BJ (cell line): ENCODE measurements around the gene TIAL1. TPM values are rescaled to one million over a fixed set of nuclear protein-coding genes. Genes with fewer than 3 reads are reported as not detected.
A peak's percentile ranks its signal among the peaks of the same experiment; 100 is the strongest.
"Not testable (repeated sequence)": the region's sequence is repeated elsewhere in the genome, so short reads cannot be mapped to it uniquely, and the experiment has no call there.

Source experiments
- CTCF ChIA-PET: fragments of 350-600 bp; formaldehyde crosslinking; extraction: SDS; loops from one replicate; lab custom pipeline; 2021; ENCODE audit warnings: antibody characterized with exemption, inconsistent platforms; lab: Yijun Ruan, JAX
- POLR2A ChIA-PET: fragments of 300-600 bp; sonication (Branson Sonifier 250); formaldehyde crosslinking; extraction: SDS; loops from one replicate; lab custom pipeline; 2021; ENCODE audit warnings: antibody characterized with exemption; lab: Charles Lee
- DNase-seq: peaks from one replicate; pipeline ENCODE4 v3.0.0-alpha.2; 2011; ENCODE audit warnings: low read depth
- H3K27me3 ChIP-seq: 2 replicates; pipeline ENCODE4 v1.6.0; 2011; ENCODE audit warnings: low read length; ENCODE audit not compliant: control insufficient read depth, insufficient read depth
- H3K36me3 ChIP-seq: 2 replicates; pipeline ENCODE4 v1.5.1; 2011; ENCODE audit warnings: low read length; ENCODE audit not compliant: control insufficient read depth, insufficient read depth
- H3K4me3 ChIP-seq: 2 replicates; pipeline ENCODE4 v1.5.1; 2011; ENCODE audit warnings: low read depth, mild to moderate bottlenecking, control low read depth, low read length
- CTCF ChIP-seq: IDR thresholded peaks from 2 replicates; pipeline ENCODE4 v1.5.1; 2011; ENCODE audit warnings: low read depth, mild to moderate bottlenecking, control low read depth, inconsistent platforms, low read length, moderate library complexity; ENCODE audit not compliant: insufficient read depth
- polyA plus RNA-seq: library from polyadenylated mRNA; depleted of rRNA; stranded (reverse); fragments of >200 nt; gene quantifications from 2 replicates; pipeline ENCODE4 v1.2.3, GENCODE V29; 2011

Gene TIAL1
- polyA plus RNA-seq, 1 experiment, result 39.9 TPM

DNA sequence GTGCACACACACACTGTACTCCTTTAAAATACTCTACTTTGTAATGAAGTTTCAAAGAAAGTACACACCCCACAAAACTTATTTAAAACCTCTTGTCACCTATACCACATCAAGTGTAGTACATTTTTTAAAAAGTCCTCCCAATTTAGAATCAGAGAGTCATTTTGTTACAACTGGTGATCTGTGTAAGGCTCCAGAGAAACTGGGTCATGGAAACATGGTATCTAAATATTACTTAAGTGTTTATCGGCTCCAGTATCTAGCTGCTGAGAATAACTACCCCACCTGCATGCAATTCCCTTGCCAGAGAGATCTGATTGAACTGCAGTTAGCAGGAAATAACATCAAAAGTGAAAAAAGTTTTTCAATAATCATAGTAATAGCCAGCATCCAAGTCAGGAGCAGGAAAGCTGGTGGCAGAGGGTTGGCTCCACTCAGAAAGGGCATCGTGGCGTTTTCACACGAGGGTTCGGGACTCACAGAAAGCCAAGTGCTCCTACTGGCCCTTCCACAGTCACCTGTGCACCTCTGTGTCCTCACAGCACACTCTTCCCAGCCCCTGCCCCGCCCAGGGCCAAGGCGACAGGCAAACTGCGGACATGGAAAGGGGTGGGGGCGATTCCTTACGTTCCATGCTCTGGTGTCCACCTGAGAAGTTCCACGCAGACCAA is 60.8 kb downstream of the TIAL1 start:
- TF ChIP-seq CTCF, result no peak
- no peak for DNase-seq
- ChIA-PET CTCF (no interaction called here), POLR2A (no interaction called here)
- Histone ChIP-seq H3K27me3 (no peaks in the 10 kb centered on the region), H3K4me3 (no peak overlapping the region), H3K36me3 (peaks cover 1% of the 10 kb centered on the region; the same call in 1 of the 2 replicates)

GRCh38 chr10:119535305-119535704 is 61.5 kb downstream of the TIAL1 start:
- Histone ChIP-seq H3K36me3 (peaks cover 1% of the 10 kb centered on the region; the same call in 1 of the 2 replicates), H3K27me3 (no peaks in the 10 kb centered on the region), H3K4me3 (no peak overlapping the region)
- TF ChIP-seq CTCF, result no peak
- DNase-seq, result no peak
- CTCF ChIA-PET, result no interaction called here
- POLR2A ChIA-PET, result no interaction called here

DNA sequence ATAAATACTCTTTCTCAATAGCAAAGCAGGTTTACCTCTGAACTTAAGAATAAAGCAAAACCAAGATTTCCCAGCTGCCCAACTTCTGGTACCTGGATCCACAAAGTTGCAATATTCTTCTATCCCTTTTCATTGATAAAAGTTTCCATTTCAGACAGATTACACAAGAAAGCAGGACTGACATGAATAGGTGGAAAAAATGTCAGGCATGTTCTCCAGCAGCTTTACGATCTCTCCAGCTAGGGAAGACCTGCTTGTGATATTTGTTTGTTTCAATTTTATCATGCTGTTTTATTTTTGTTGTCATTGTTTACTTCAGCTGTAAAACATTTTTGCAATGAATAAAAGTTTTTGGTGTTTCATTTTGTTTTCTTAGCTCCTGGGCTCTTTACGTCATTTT is 63.3 kb downstream of the TIAL1 start:
- CTCF ChIA-PET, result interaction anchor here (0.6 to 1.6 kb wide), 5 partner anchors 9 to 550 kb away, joined by 3 to 5 read pairs (median 4); partner anchors contain the start of genes GRK5 and RGS10
- no peak for TF ChIP-seq CTCF
- Histone ChIP-seq H3K27me3 (no peaks in the 10 kb centered on the region), H3K36me3 (peaks cover 1% of the 10 kb centered on the region; the same call in 1 of the 2 replicates), H3K4me3 (no peak overlapping the region)
- no peak for DNase-seq
- POLR2A ChIA-PET, result no interaction called here

DNA sequence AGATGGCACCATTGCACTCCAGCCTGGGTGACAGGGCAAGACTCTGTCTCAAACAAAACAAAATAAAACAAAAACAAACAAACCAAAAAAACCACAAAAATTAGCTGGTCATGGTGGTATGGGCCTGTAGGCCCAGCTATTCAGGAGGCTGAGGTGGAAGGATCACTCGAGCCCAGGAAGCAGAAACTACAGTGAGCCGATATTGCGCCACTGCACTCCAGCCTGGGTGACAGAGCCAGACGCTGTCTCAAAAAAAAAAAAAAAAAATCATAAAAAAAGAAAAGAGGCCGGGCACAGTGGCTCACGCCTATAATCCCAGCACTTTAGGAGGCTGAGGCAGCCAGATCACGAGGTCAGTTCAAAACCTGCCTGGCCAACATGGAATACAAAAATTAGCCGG is 64.0 kb downstream of the TIAL1 start:
- DNase-seq, H3K36me3 ChIP-seq, POLR2A ChIA-PET, H3K4me3 ChIP-seq, H3K27me3 ChIP-seq: not testable (repeated sequence)
- CTCF ChIA-PET, result interaction anchor here (1.3 to 1.6 kb wide), 2 partner anchors 10 to 333 kb away, joined by 4 to 5 read pairs; partner anchors contain the start of gene RGS10

GRCh38 chr10:119532251-119532650 is 64.5 kb downstream of the TIAL1 start:
- CTCF ChIA-PET, result interaction anchor here (1.3 kb wide), 1 partner anchor 10 kb away, joined by 4 read pairs; the partner anchor contains the start of gene RGS10
- DNase-seq, POLR2A ChIA-PET, H3K36me3 ChIP-seq, H3K4me3 ChIP-seq, H3K27me3 ChIP-seq: not testable (repeated sequence)

DNA sequence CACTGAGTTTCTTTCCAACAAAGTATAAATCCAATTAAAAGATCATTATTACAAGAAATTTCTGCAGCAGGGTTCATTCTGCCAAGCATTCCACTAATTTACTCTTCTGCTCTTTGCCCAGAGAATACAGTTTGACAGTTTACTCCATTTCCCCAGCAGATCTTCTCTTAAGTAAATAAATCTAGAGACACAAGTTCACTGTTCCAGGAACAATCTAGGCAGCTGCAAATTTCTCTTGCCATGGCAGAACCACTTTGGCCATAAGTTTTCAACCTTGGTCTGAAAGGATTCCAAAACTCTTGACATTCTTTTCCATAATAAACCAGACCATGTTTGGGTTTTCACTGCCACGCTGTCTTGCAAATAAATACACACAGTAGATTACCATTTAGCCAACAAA is 65.7 kb downstream of the TIAL1 start:
- DNase-seq, result no peak
- ChIA-PET POLR2A (no interaction called here), CTCF (interaction anchor here (0.6 to 2.5 kb wide), 4 partner anchors 12 to 332 kb away, joined by 3 to 7 read pairs (median 5); partner anchors contain the start of gene RGS10)
- peaks cover under 1% of the 10 kb centered on the region; the same call in 1 of the 2 replicates for H3K36me3 ChIP-seq
- H3K27me3 ChIP-seq, result no peaks in the 10 kb centered on the region
- TF ChIP-seq CTCF, result no peak
- H3K4me3 ChIP-seq, result no peak overlapping the region

DNA sequence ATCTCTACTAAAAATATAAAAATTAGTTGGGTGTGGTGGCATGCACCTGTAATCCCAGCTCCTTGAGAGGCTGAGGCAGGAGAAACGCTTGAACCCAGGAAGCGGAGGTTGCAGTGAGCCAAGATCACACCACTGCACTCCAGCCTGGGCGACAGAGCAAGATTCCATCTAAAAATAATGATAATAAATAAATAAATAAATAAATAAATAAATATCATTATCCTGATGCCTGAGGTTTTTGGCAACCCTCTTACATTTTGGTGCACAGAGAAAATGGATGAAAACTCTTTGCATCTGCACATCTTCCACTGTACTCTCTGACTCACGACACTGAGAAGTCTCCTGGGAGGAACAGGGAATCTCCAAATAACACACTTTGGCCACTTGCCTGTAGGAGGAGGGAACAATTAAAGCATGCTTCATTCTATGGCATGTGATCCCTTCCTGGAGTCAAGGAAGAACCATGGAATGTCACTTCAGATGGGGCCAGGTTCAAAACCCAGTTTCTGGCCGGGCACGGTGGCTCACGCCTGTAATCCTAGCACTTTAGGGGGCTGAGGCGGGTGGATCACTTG is 68.0 kb downstream of the TIAL1 start:
- POLR2A ChIA-PET, H3K36me3 ChIP-seq, H3K4me3 ChIP-seq, H3K27me3 ChIP-seq: not testable (repeated sequence)
- DNase-seq, result peak; percentile 54
- CTCF ChIA-PET, result interaction anchor here (2.5 to 3.0 kb wide), 2 partner anchors 10 to 330 kb away, joined by 7 to 9 read pairs; no protein-coding TSS in a partner anchor
